ENCODE data around the gene ANKS1B.
"Not testable (repeated sequence)": the region's sequence is repeated elsewhere in the genome, so short reads cannot be mapped to it uniquely, and the experiment has no call there.

ANKS1B gene

GRCh38 chr12:99984271-99985128, at the start of gene ANKS1B:
TSS of gene ANKS1B (minus strand) at chr12:99984936. CDS start at chr12:99984237, 699 bp downstream.
- H3K9me3 ChIP-seq (ENCODE audit: low read length) = no peaks in the 10 kb centered on the region
- H3K4me1 ChIP-seq (ENCODE audit: insufficient read depth, low read length) = peaks cover 13% of the 10 kb centered on the region
- H3K27me3 ChIP-seq (ENCODE audit: insufficient read depth, low read length) = peaks cover 10% of the 10 kb centered on the region
- H2AFZ ChIP-seq (ENCODE audit: low read depth, low read length) = peak within 1 kb of the TSS; percentile 95
- H3K36me3 ChIP-seq (ENCODE audit: insufficient read depth, low read length) = no peaks in the 10 kb centered on the region
- H3K4me3 ChIP-seq (ENCODE audit: low read length) = peak within 1 kb of the TSS; percentile 92

- Histone ChIP-seq H3K4me1 (ENCODE audit: insufficient read depth, low read length) (no peaks in the 10 kb centered on the region), H3K36me3 (ENCODE audit: insufficient read depth, low read length) (peaks cover 2% of the 10 kb centered on the region), H3K4me3 (ENCODE audit: low read length) (no peak overlapping the region), H3K9me3 (ENCODE audit: low read length) (no peaks in the 10 kb centered on the region), H3K27me3 (ENCODE audit: insufficient read depth, low read length) (no peaks in the 10 kb centered on the region), H2AFZ (ENCODE audit: low read depth, low read length) (no peak overlapping the region)
Measured at GRCh38 chr12:100031836-100032235, 47.1 kb upstream of the ANKS1B start.

GRCh38 chr12:100027671-100028070, 42.9 kb upstream of the ANKS1B start:
- no peak overlapping the region for H3K4me3 ChIP-seq (ENCODE audit: low read length)
- no peaks in the 10 kb centered on the region for H3K4me1 ChIP-seq (ENCODE audit: insufficient read depth, low read length)
- no peak overlapping the region for H2AFZ ChIP-seq (ENCODE audit: low read depth, low read length)
- no peaks in the 10 kb centered on the region for H3K27me3 ChIP-seq (ENCODE audit: insufficient read depth, low read length)
- H3K9me3 ChIP-seq (ENCODE audit: low read length) = no peaks in the 10 kb centered on the region
- no peaks in the 10 kb centered on the region for H3K36me3 ChIP-seq (ENCODE audit: insufficient read depth, low read length)

DNA sequence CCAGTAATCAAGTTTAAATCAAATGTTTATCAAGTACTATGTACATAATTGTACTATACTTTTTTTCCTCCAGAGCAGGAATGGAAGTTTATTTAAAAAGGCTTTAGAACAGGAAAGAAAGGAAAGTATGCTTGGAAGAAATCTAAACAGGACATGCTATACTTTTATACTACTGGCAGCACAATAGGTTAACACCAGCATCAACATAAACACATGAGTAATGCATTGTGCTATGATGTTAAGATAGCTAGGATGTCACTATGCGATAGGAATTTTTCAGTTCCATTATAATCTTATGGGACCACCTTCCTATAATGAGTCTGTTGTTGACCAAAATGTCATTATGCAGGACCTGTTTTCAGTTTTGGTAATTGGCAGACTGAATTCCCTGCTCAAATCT, 41.5 kb upstream of the ANKS1B start:
- H3K36me3 ChIP-seq (ENCODE audit: insufficient read depth, low read length) = no peaks in the 10 kb centered on the region
- no peaks in the 10 kb centered on the region for H3K27me3 ChIP-seq (ENCODE audit: insufficient read depth, low read length)
- H3K4me3 ChIP-seq (ENCODE audit: low read length) = no peak overlapping the region
- no peaks in the 10 kb centered on the region for H3K4me1 ChIP-seq (ENCODE audit: insufficient read depth, low read length)
- H3K9me3 ChIP-seq (ENCODE audit: low read length) = no peaks in the 10 kb centered on the region
- H2AFZ ChIP-seq (ENCODE audit: low read depth, low read length) = no peak overlapping the region

GRCh38 chr12:100024974-100025555, 40.3 kb upstream of the ANKS1B start:
- no peaks in the 10 kb centered on the region for H3K36me3 ChIP-seq (ENCODE audit: insufficient read depth, low read length)
- no peaks in the 10 kb centered on the region for H3K9me3 ChIP-seq (ENCODE audit: low read length)
- H2AFZ ChIP-seq (ENCODE audit: low read depth, low read length) = no peak overlapping the region
- no peaks in the 10 kb centered on the region for H3K27me3 ChIP-seq (ENCODE audit: insufficient read depth, low read length)
- H3K4me3 ChIP-seq (ENCODE audit: low read length) = no peak overlapping the region
- H3K4me1 ChIP-seq (ENCODE audit: insufficient read depth, low read length) = no peaks in the 10 kb centered on the region

GRCh38 chr12:100020370-100020769, 35.6 kb upstream of the ANKS1B start:
- Histone ChIP-seq H2AFZ (ENCODE audit: low read depth, low read length) (no peak overlapping the region), H3K27me3 (ENCODE audit: insufficient read depth, low read length) (no peaks in the 10 kb centered on the region), H3K4me3 (ENCODE audit: low read length) (no peak overlapping the region), H3K36me3 (ENCODE audit: insufficient read depth, low read length) (no peaks in the 10 kb centered on the region), H3K4me1 (ENCODE audit: insufficient read depth, low read length) (no peaks in the 10 kb centered on the region), H3K9me3 (ENCODE audit: low read length) (no peaks in the 10 kb centered on the region)

- Histone ChIP-seq H3K27me3 (ENCODE audit: insufficient read depth, low read length) (no peaks in the 10 kb centered on the region), H3K4me1 (ENCODE audit: insufficient read depth, low read length) (no peaks in the 10 kb centered on the region), H2AFZ (ENCODE audit: low read depth, low read length) (no peak overlapping the region)
Measured at GRCh38 chr12:100017056-100017455, 32.3 kb upstream of the ANKS1B start.

DNA sequence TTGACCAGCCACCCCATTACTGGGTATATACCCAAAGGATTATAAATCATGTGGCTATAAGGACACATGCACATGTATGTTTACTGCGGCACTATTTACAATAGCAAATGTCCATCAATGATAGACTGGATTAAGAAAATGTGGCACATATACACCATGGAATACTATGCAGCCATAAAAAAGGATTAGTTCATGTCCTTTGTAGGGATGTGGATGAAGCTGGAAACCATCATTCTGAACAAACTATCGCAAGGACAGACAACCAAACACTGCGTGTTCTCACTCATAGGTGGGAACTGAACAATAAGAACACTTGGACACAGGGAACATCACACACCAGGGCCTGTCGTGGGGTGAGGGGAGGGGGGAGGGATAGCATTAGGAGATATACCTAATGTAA, 31.6 kb upstream of the ANKS1B start:
- not testable (repeated sequence) for H3K4me1 ChIP-seq (ENCODE audit: insufficient read depth, low read length); H2AFZ ChIP-seq (ENCODE audit: low read depth, low read length); H3K36me3 ChIP-seq (ENCODE audit: insufficient read depth, low read length); H3K4me3 ChIP-seq (ENCODE audit: low read length); H3K27me3 ChIP-seq (ENCODE audit: insufficient read depth, low read length); H3K9me3 ChIP-seq (ENCODE audit: low read length)

More at GRCh38 chr12:100017056-100017455, 32.3 kb upstream of the ANKS1B start:
- no peak overlapping the region for H3K4me3 ChIP-seq (ENCODE audit: low read length)
- no peaks in the 10 kb centered on the region for H3K36me3 ChIP-seq (ENCODE audit: insufficient read depth, low read length)
- H3K9me3 ChIP-seq (ENCODE audit: low read length) = no peaks in the 10 kb centered on the region

DNA sequence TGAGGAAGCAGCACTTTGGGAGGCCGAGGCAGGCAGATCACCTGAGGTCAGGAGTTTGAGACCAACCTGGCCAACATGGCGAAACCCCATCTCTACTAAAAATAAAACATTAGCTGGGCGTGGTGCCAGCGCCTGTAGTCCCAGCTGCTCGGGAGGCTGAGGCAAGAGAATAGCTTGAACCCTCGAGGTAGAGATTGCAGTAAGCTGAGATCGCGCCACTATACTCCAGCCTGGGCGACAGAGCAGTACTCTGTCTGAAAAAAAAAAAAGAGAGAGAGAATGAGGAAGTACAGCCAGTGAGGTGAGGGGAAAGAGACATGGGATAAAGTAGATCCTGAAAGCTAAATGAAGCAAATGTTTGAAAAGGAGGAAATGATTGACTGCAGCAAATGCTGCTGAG, 21.1 kb upstream of the ANKS1B start:
- not testable (repeated sequence) for H3K4me1 ChIP-seq (ENCODE audit: insufficient read depth, low read length); H3K4me3 ChIP-seq (ENCODE audit: low read length); H3K36me3 ChIP-seq (ENCODE audit: insufficient read depth, low read length); H2AFZ ChIP-seq (ENCODE audit: low read depth, low read length); H3K9me3 ChIP-seq (ENCODE audit: low read length); H3K27me3 ChIP-seq (ENCODE audit: insufficient read depth, low read length)

DNA sequence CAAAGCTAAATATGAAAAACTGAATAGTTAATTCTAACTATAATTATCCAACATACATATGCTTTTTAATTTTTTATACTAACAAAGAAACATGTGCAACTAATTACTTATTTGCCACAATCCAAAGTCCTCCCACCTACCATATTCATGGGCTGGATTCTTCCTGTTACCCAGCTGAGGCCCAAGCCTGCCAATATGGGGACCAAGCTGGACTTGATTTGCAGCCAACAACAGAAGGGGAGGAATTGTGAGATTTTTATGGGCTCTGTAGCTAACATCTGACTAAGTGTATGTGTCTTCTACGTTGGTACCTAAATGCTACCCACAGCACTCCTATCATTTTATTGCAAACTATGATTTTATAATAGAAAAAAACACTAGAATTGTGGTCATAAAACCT, 13.1 kb upstream of the ANKS1B start:
- H3K4me1 ChIP-seq (ENCODE audit: insufficient read depth, low read length) = no peaks in the 10 kb centered on the region
- H2AFZ ChIP-seq (ENCODE audit: low read depth, low read length) = no peak overlapping the region
- no peaks in the 10 kb centered on the region for H3K9me3 ChIP-seq (ENCODE audit: low read length)
- H3K27me3 ChIP-seq (ENCODE audit: insufficient read depth, low read length) = no peaks in the 10 kb centered on the region
- H3K4me3 ChIP-seq (ENCODE audit: low read length) = no peak overlapping the region
- no peaks in the 10 kb centered on the region for H3K36me3 ChIP-seq (ENCODE audit: insufficient read depth, low read length)

DNA sequence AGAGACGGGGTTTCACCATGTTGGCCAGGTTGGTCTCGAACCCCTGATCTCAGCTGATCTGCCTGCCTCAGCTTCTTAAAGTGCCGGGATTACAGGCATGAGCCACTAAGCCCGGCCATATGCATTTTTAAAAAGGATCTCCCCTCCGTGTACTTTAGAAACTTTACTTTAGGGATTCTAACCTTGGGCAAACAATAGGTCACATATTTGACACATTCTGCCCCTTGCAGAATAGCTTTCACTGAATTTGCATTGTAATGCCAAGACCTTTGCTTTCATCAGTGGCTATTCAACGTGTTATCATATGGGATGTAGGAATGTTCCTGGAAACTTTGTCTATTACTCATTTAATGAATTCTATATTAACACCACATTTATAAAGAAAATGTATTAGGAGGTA, 11.4 kb upstream of the ANKS1B start:
- H3K4me3 ChIP-seq (ENCODE audit: low read length) = no peak overlapping the region
- no peaks in the 10 kb centered on the region for H3K4me1 ChIP-seq (ENCODE audit: insufficient read depth, low read length)
- H2AFZ ChIP-seq (ENCODE audit: low read depth, low read length) = no peak overlapping the region

DNA sequence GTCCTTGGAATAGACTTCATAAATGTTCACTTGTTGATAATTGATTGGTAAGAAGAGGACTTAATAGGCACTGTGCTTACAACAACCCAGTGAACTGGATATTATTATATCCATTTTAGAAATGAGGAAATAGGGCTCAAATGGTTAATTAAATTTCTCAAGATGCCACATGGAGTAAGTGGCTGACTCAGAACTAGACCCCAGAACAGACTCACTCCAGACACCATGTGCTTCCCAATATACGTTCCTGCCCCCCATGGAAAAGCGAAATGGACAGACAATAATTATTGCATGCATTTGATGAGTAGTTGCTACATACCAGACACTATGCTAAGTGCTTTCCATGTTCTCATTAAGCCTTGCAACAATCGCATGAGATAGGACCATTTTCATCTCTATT, 895 bp upstream of the ANKS1B start:
- peak overlapping the region; percentile 95 for H2AFZ ChIP-seq (ENCODE audit: low read depth, low read length)
- H3K9me3 ChIP-seq (ENCODE audit: low read length) = no peaks in the 10 kb centered on the region
- peaks cover 13% of the 10 kb centered on the region for H3K4me1 ChIP-seq (ENCODE audit: insufficient read depth, low read length)
- H3K36me3 ChIP-seq (ENCODE audit: insufficient read depth, low read length) = no peaks in the 10 kb centered on the region
- peak overlapping the region; percentile 92 for H3K4me3 ChIP-seq (ENCODE audit: low read length)
- H3K27me3 ChIP-seq (ENCODE audit: insufficient read depth, low read length) = peaks cover 10% of the 10 kb centered on the region

More for the DNA sequence above, 11.4 kb upstream of the ANKS1B start:
- Histone ChIP-seq H3K27me3 (ENCODE audit: insufficient read depth, low read length) (no peaks in the 10 kb centered on the region), H3K36me3 (ENCODE audit: insufficient read depth, low read length) (no peaks in the 10 kb centered on the region), H3K9me3 (ENCODE audit: low read length) (no peaks in the 10 kb centered on the region)

- H3K9me3 ChIP-seq (ENCODE audit: low read length) = no peaks in the 10 kb centered on the region
- peaks cover 10% of the 10 kb centered on the region for H3K27me3 ChIP-seq (ENCODE audit: insufficient read depth, low read length)
- peaks cover 13% of the 10 kb centered on the region for H3K4me1 ChIP-seq (ENCODE audit: insufficient read depth, low read length)
- H2AFZ ChIP-seq (ENCODE audit: low read depth, low read length) = peak overlapping the region; percentile 95
- no peaks in the 10 kb centered on the region for H3K36me3 ChIP-seq (ENCODE audit: insufficient read depth, low read length)
- peak overlapping the region; percentile 92 for H3K4me3 ChIP-seq (ENCODE audit: low read length)
Measured at GRCh38 chr12:99985129-99985570, 414 bp upstream of the ANKS1B start.

Measured in neuron (in vitro differentiated cells).